ENCODE measurements around the gene ATOSA.

The ATOSA gene

GRCh38 chr15:52709187-52709981 is 30.2 kb upstream of the ATOSA start:
- Histone ChIP-seq H3K4me3 (ENCODE audit: low read length) (no peak overlapping the region), H3K36me3 (ENCODE audit: control insufficient read depth, insufficient read depth, low read length) (no peaks in the 10 kb centered on the region), H3K9ac (ENCODE audit: low read length) (no peak overlapping the region)

GRCh38 chr15:52706091-52706490 is 26.9 kb upstream of the ATOSA start:
- Histone ChIP-seq H3K36me3 (ENCODE audit: control insufficient read depth, insufficient read depth, low read length) (no peaks in the 10 kb centered on the region), H3K4me3 (ENCODE audit: low read length) (no peak overlapping the region), H3K4me1 (ENCODE audit: control insufficient read depth, insufficient read depth, low read length) (no peaks in the 10 kb centered on the region), H3K9me3 (ENCODE audit: control insufficient read depth, low read length) (no peaks in the 10 kb centered on the region), H3K27me3 (ENCODE audit: control insufficient read depth, insufficient read depth, low read length) (no peaks in the 10 kb centered on the region), H3K9ac (ENCODE audit: low read length) (no peak overlapping the region)

More at GRCh38 chr15:52709187-52709981, 30.2 kb upstream of the ATOSA start:
- H3K4me1 ChIP-seq (ENCODE audit: control insufficient read depth, insufficient read depth, low read length) = no peaks in the 10 kb centered on the region
- no peaks in the 10 kb centered on the region for H3K9me3 ChIP-seq (ENCODE audit: control insufficient read depth, low read length)
- no peaks in the 10 kb centered on the region for H3K27me3 ChIP-seq (ENCODE audit: control insufficient read depth, insufficient read depth, low read length)

GRCh38 chr15:52702390-52702789 is 23.2 kb upstream of the ATOSA start:
- H3K4me3 ChIP-seq (ENCODE audit: low read length) = no peak overlapping the region

GRCh38 chr15:52699457-52699856 is 20.3 kb upstream of the ATOSA start:
- Histone ChIP-seq H3K9me3 (ENCODE audit: control insufficient read depth, low read length) (no peaks in the 10 kb centered on the region), H3K27me3 (ENCODE audit: control insufficient read depth, insufficient read depth, low read length) (no peaks in the 10 kb centered on the region), H3K36me3 (ENCODE audit: control insufficient read depth, insufficient read depth, low read length) (no peaks in the 10 kb centered on the region), H3K4me3 (ENCODE audit: low read length) (no peak overlapping the region), H3K9ac (ENCODE audit: low read length) (no peak overlapping the region), H3K4me1 (ENCODE audit: control insufficient read depth, insufficient read depth, low read length) (no peaks in the 10 kb centered on the region)

More at GRCh38 chr15:52702390-52702789, 23.2 kb upstream of the ATOSA start:
- Histone ChIP-seq H3K36me3 (ENCODE audit: control insufficient read depth, insufficient read depth, low read length) (no peaks in the 10 kb centered on the region), H3K27me3 (ENCODE audit: control insufficient read depth, insufficient read depth, low read length) (no peaks in the 10 kb centered on the region), H3K9ac (ENCODE audit: low read length) (no peak overlapping the region), H3K4me1 (ENCODE audit: control insufficient read depth, insufficient read depth, low read length) (no peaks in the 10 kb centered on the region), H3K9me3 (ENCODE audit: control insufficient read depth, low read length) (no peaks in the 10 kb centered on the region)

GRCh38 chr15:52698514-52698913 is 19.3 kb upstream of the ATOSA start:
- no peaks in the 10 kb centered on the region for H3K4me1 ChIP-seq (ENCODE audit: control insufficient read depth, insufficient read depth, low read length)
- H3K36me3 ChIP-seq (ENCODE audit: control insufficient read depth, insufficient read depth, low read length) = no peaks in the 10 kb centered on the region
- H3K4me3 ChIP-seq (ENCODE audit: low read length) = no peak overlapping the region
- H3K9ac ChIP-seq (ENCODE audit: low read length) = no peak overlapping the region
- H3K9me3 ChIP-seq (ENCODE audit: control insufficient read depth, low read length) = no peaks in the 10 kb centered on the region
- H3K27me3 ChIP-seq (ENCODE audit: control insufficient read depth, insufficient read depth, low read length) = no peaks in the 10 kb centered on the region

- H3K4me3 ChIP-seq (ENCODE audit: low read length) = no peak overlapping the region
- H3K4me1 ChIP-seq (ENCODE audit: control insufficient read depth, insufficient read depth, low read length) = no peaks in the 10 kb centered on the region
- H3K27me3 ChIP-seq (ENCODE audit: control insufficient read depth, insufficient read depth, low read length) = no peaks in the 10 kb centered on the region
- H3K9me3 ChIP-seq (ENCODE audit: control insufficient read depth, low read length) = no peaks in the 10 kb centered on the region
- H3K36me3 ChIP-seq (ENCODE audit: control insufficient read depth, insufficient read depth, low read length) = no peaks in the 10 kb centered on the region
- no peak overlapping the region for H3K9ac ChIP-seq (ENCODE audit: low read length)
These were observed 17.9 kb upstream of the ATOSA start for GRCh38 chr15:52697051-52697450.

GRCh38 chr15:52695154-52695553 is 16.0 kb upstream of the ATOSA start:
- H3K4me3 ChIP-seq (ENCODE audit: low read length) = no peak overlapping the region
- no peaks in the 10 kb centered on the region for H3K27me3 ChIP-seq (ENCODE audit: control insufficient read depth, insufficient read depth, low read length)
- H3K9ac ChIP-seq (ENCODE audit: low read length) = no peak overlapping the region
- H3K9me3 ChIP-seq (ENCODE audit: control insufficient read depth, low read length) = no peaks in the 10 kb centered on the region
- H3K36me3 ChIP-seq (ENCODE audit: control insufficient read depth, insufficient read depth, low read length) = no peaks in the 10 kb centered on the region
- H3K4me1 ChIP-seq (ENCODE audit: control insufficient read depth, insufficient read depth, low read length) = no peaks in the 10 kb centered on the region

- H3K4me3 ChIP-seq (ENCODE audit: low read length) = no peak overlapping the region
- H3K9me3 ChIP-seq (ENCODE audit: control insufficient read depth, low read length) = no peaks in the 10 kb centered on the region
- no peaks in the 10 kb centered on the region for H3K27me3 ChIP-seq (ENCODE audit: control insufficient read depth, insufficient read depth, low read length)
- no peaks in the 10 kb centered on the region for H3K4me1 ChIP-seq (ENCODE audit: control insufficient read depth, insufficient read depth, low read length)
- H3K9ac ChIP-seq (ENCODE audit: low read length) = no peak overlapping the region
- H3K36me3 ChIP-seq (ENCODE audit: control insufficient read depth, insufficient read depth, low read length) = no peaks in the 10 kb centered on the region
These were observed 10.4 kb upstream of the ATOSA start for GRCh38 chr15:52689562-52689961.

GRCh38 chr15:52683580-52683979 is 4.4 kb upstream of the ATOSA start:
- H3K9ac ChIP-seq (ENCODE audit: low read length) = no peak overlapping the region
- H3K36me3 ChIP-seq (ENCODE audit: control insufficient read depth, insufficient read depth, low read length) = no peaks in the 10 kb centered on the region
- H3K9me3 ChIP-seq (ENCODE audit: control insufficient read depth, low read length) = no peaks in the 10 kb centered on the region
- H3K27me3 ChIP-seq (ENCODE audit: control insufficient read depth, insufficient read depth, low read length) = no peaks in the 10 kb centered on the region
- H3K4me3 ChIP-seq (ENCODE audit: low read length) = no peak overlapping the region
- peaks cover 3% of the 10 kb centered on the region for H3K4me1 ChIP-seq (ENCODE audit: control insufficient read depth, insufficient read depth, low read length)

- H3K4me1 ChIP-seq (ENCODE audit: control insufficient read depth, insufficient read depth, low read length) = peaks cover 3% of the 10 kb centered on the region
- no peak overlapping the region for H3K4me3 ChIP-seq (ENCODE audit: low read length)
- H3K36me3 ChIP-seq (ENCODE audit: control insufficient read depth, insufficient read depth, low read length) = no peaks in the 10 kb centered on the region
- no peaks in the 10 kb centered on the region for H3K9me3 ChIP-seq (ENCODE audit: control insufficient read depth, low read length)
- no peak overlapping the region for H3K9ac ChIP-seq (ENCODE audit: low read length)
- no peaks in the 10 kb centered on the region for H3K27me3 ChIP-seq (ENCODE audit: control insufficient read depth, insufficient read depth, low read length)
These were observed 3.6 kb upstream of the ATOSA start for GRCh38 chr15:52682781-52683180.

- Histone ChIP-seq H3K9ac (ENCODE audit: low read length) (no peak overlapping the region), H3K9me3 (ENCODE audit: control insufficient read depth, low read length) (no peaks in the 10 kb centered on the region), H3K36me3 (ENCODE audit: control insufficient read depth, insufficient read depth, low read length) (no peaks in the 10 kb centered on the region), H3K27me3 (ENCODE audit: control insufficient read depth, insufficient read depth, low read length) (no peaks in the 10 kb centered on the region), H3K4me1 (ENCODE audit: control insufficient read depth, insufficient read depth, low read length) (peaks cover 3% of the 10 kb centered on the region), H3K4me3 (ENCODE audit: low read length) (no peak overlapping the region)
These were observed 3.0 kb upstream of the ATOSA start for GRCh38 chr15:52682200-52682599.

GRCh38 chr15:52681441-52681840 is 2.3 kb upstream of the ATOSA start:
- Histone ChIP-seq H3K27me3 (ENCODE audit: control insufficient read depth, insufficient read depth, low read length) (no peaks in the 10 kb centered on the region), H3K9ac (ENCODE audit: low read length) (no peak overlapping the region), H3K36me3 (ENCODE audit: control insufficient read depth, insufficient read depth, low read length) (no peaks in the 10 kb centered on the region), H3K4me3 (ENCODE audit: low read length) (no peak overlapping the region), H3K4me1 (ENCODE audit: control insufficient read depth, insufficient read depth, low read length) (peaks cover 8% of the 10 kb centered on the region), H3K9me3 (ENCODE audit: control insufficient read depth, low read length) (no peaks in the 10 kb centered on the region)

Data from mucosa of stomach (tissue), 1 donor.